Superior temporal gyrus (tissue), 1 donor: ENCODE measurements around the gene DUSP8.

ENCODE experiments used
- DNase-seq: peaks from one replicate; pipeline ENCODE4 v3.0.0-alpha.2; 2016; ENCODE audit errors: extremely low spot score

The DUSP8 gene

DNA sequence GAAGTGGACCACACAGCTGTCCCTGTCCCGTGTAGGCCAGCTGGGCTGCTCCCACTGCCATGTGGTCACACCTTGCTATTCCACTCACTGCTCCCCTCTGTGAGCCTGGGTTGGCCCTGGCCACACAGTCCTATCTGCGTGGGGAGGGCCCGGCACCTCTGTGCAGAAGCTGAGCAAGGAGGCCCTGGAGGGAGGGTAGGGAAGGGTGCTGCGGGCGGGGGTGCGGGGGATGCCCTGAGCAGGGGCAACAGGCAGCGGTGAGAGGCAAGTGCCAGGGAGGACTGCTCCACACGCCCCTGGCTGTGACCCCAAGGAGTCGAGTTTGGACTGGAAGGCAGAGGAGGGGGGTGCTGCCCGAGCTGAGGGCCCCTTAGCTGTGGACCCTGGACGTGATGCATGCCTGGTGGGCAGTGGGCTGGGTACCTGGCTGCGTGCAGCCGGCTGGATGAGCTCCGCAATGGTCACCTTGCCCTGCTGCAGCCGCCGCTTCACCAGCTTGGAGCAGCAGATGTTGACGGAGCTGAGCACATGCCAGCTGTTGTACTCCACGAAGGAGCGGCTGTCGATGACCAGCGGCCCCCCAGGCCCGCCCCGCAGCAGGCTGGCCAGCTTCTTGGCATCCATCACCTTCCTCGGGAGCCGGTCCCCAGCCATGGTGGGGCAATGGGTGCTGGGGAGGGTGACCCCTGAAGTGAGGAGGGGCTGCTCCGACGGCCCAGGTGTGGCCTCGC is 6.7 kb downstream of the DUSP8 start:
- no peak for DNase-seq

GRCh38 chr11:1564535-1565172 is 7.4 kb downstream of the DUSP8 start:
- peak; percentile 60 for DNase-seq

DNA sequence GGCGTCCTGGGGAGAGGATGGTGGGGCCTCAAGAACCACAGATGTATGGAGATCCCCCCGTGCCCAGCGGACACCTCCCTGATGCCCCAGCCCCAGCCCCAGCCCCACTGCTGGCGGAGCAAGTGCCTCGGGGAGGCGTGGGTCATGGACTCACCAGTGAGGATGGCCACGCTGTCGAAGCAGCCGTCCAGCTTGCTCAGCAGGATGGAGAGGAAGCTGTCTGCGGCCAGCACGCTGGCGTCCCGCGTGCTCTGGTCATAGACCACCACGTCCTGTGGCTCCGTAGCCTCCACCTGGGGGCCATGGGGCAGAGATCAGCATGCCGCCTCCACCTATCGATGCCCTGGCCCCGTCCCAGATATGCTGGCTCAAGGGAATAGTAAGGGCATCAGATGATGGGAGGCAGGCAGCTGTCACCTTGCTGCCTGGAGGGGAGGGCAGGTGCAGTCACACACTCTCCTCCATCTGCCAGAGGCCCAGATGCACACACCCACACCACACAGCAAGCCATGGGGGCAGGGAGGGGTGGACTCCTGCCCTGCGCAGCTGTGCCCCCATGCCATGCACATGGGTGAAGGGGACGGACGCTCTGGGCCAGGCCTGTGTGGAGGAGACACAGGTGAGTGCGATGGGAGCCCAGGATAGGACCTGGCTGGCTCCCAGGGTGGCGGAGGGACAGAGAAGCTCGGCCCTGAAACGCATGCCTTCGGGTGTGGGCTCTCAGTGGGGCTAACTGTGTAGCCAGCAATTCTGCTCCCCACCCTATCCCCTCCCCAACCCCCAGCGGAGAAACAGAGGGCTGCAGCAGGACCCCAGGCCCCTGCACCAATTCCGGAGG is 8.2 kb downstream of the DUSP8 start:
- DNase-seq: no peak

- DNase-seq: no peak
Measured at GRCh38 chr11:1563149-1563638, 8.9 kb downstream of the DUSP8 start.

GRCh38 chr11:1562469-1563148 is 9.5 kb downstream of the DUSP8 start:
- DNase-seq: no peak

DNA sequence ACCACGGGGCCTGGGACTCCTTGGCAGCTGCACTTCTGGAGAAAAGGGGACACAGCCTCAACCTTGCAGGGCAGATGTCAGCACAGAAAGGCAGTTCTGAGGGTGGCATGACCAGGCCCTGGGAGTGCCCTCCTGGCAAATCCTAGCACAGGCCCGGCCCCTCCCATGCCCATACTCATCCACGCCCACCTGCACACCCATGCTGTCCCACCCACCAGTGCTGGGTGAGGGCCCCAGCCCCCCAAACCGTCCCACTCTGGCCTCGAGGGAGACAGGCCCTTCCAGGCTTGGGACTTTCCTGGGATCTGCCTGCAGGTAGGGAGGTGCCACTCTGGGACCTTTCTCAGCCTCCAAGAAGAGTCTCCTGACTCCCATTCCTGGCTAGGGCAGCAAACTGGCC is 10.1 kb downstream of the DUSP8 start:
- DNase-seq: no peak

DNA sequence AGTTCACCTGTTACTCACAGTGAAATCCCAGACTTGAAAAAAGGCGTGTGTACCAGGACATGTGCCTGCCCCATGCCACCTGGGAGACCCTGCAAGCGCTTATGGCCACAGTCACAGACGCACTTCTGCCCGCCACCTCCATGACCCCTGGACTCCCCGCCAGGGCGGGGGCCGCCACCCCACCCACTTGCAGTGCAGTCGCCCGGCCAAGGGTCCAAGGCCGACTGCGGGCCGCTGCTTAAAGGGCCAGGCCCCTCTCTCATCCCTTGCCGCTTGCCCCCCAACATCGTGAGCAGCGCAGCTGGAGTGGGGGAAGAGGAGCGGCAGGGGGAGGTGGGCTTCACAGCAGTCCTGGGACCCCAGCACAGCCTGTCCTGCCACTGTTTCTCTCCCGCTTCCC is 10.8 kb downstream of the DUSP8 start:
- no peak for DNase-seq

- no peak for DNase-seq
Measured at GRCh38 chr11:1560649-1561251, 11.3 kb downstream of the DUSP8 start.

DNA sequence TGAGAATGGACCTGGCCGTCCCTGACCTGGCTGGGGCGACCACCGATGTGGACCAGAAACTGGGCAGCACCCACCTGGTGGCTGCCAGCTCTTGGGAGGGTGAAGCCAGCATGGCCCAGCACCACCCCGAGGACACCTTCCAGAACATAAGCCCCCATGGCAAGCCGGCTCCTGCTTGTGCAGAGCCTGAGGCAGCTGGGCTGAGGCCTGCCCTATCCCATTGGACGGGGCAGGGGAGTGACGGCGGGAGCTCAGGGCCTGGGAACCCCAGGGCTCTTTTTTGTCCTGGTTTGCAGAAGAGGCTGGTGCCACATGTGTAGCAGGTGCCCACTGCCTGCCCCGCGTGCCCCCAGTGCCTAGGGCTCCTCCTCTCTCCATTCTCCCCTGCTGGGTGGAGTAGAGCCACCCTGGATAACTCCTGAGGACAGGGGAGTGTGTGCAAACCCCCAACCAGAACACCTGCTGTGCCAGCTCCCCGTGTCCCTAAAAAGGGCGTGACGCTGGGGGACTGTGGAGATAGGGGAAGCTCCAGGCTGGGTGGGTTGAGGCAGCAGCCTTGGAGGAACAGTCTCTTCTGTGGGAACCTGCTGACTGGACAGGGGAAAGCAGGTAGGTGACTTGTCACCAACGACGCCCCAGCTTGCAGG is 11.9 kb downstream of the DUSP8 start:
- DNase-seq: no peak

DNA sequence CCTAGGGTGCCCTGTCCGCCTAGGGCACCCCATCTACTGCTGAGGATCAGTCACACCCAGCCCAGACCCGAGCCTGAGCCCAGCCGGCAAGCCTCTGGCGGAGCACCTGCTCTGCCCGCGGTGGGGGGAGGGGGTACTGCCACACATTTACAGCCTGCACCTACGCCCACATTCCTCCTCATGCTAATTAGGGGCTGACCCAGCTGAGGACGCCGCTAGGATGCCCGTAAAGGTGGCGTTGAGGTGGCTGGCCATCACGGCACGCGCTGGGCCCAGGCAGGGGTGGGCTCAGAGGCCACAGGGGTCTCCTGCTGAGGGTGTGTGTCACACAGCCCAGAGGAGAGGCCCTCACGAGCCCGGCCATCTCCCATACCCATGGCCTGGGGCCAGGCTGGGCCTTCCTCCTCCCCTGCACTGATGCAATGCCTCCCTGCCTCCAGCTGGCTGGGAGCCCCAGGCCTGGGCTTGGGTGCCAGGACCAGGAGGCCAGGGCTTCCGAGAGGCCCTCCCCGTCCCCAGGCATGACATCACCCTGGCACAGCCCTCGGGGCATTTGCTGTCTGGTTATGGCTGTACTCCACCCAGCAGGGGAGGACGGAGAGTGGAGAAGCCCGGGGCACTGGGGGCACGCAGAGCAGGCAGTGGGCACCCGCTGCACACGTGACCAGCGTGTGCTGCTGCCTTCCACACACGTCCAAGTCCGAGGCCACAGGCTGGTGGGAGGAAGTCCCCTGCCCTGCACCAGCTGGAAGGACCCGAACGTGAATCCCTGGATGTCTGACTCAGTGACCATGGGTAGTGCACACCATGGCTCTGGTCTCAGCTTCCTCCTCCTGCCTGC is 12.7 kb downstream of the DUSP8 start:
- DNase-seq: peak; percentile 93

DNA sequence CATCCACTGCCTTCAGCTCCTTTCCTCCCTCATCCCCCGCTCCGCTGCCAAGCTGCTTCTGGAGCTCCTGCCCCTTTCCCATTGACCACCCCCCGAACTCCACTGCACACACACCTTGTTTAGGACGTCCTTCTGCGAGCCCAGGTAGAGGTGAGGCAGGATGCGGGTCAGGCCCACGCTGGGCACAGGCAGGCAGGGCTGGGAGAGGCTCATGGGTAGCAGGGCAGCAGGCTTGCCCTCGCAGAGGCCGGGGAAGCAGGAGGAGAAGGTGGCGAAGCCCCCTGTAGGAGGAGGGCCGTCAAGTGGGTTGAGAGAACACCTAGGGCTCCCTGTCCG is 13.3 kb downstream of the DUSP8 start:
- DNase-seq: no peak

DNA sequence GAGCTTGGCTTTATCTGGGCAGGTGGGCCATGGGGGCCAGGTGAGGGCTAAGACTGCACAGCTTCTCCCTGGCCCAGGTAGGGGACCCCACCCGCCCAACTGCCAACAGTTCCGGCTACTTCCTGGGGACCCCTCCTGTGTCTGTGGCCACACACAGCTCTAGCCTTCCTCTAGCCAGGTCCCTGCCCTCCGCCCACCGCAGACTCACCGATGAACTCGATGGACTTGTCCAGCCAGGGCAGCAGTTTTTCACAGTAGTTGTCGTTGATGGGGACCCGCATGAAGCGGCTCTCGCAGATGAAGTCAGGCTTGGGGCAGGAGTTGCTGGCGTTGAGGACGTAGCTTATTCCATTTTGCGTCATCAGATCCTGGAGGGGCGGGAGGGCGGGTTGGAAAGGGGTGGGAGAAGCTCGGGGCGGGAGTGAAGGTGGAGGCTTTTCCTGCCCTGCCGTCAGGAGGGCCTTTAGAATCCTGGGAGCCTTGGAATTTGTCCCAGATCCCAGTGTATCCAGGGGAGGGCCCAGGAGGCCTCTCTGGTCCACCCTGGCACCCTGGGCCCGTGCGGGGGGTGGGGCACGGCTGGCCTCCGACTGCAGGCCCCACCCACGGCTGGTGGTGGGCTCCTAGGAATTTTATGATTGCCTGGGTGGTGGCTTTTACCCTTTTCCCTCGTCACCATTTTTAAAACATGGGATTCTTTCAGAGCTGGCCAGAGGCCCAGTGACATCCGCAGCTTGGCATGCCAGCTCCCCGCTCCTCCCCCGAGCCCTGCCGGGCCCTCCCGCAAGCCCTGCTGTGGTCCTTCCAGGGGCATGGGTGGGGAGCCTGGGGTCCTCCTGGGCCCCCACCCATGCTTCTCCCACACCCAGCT is 13.9 kb downstream of the DUSP8 start:
- DNase-seq: no peak

GRCh38 chr11:1557051-1557884 is 14.8 kb downstream of the DUSP8 start:
- no peak for DNase-seq

- DNase-seq: no peak
Measured at GRCh38 chr11:1556278-1556902, 15.7 kb downstream of the DUSP8 start.

GRCh38 chr11:1555713-1556153 is 16.3 kb downstream of the DUSP8 start:
- DNase-seq: no peak

- no peak for DNase-seq
Measured at GRCh38 chr11:1554981-1555712, 16.9 kb downstream of the DUSP8 start.
